ENCODE results near the gene YPEL3.

Gene YPEL3

DNA sequence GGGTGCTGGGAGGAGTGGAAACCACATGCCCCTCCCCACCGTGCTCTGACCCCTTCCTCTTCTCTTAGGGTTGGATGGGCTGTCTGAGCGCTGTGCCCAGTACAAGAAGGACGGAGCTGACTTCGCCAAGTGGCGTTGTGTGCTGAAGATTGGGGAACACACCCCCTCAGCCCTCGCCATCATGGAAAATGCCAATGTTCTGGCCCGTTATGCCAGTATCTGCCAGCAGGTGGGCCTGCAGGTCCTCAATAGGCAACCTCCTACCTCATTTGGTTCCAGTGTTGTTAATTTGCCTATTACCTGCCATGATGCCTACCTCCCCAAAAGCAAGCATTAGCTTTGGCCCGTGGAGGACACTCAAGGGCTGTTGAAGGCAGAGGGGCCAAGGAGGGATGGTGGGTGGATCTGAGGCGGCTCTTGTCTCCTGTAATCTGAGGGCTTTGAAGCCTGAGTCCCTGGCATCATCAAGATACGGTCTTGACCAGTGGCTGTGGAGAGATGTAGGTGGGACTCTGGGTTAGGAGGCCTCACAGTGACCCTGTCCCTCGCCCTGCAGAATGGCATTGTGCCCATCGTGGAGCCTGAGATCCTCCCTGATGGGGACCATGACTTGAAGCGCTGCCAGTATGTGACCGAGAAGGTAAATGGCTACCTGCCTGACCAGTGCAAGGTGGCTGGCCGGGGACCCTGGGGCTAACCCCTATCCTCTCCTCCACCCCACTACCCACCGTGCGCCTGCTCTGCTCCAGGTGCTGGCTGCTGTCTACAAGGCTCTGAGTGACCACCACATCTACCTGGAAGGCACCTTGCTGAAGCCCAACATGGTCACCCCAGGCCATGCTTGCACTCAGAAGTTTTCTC is 27.0 kb downstream of the YPEL3 start:
- DNase-seq, result no peak

DNA sequence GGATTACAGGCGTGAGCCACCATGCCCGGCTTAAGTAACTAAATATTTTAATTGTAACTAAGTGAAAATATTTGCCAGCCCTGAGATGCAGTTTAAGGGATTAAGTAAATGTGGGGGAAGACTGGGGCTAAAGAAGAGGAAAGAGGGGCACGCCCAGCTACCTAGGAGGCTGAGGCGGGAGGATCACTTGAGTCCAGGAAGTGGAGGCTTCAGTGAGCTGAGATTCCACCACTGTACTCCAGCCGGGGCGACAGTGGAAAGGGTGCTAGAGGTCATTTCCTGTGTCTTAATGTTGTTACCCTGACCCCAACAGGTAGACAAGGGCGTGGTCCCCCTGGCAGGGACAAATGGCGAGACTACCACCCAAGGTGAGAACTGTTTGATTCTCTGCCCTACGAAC is 27.7 kb downstream of the YPEL3 start:
- no peak for DNase-seq

DNA sequence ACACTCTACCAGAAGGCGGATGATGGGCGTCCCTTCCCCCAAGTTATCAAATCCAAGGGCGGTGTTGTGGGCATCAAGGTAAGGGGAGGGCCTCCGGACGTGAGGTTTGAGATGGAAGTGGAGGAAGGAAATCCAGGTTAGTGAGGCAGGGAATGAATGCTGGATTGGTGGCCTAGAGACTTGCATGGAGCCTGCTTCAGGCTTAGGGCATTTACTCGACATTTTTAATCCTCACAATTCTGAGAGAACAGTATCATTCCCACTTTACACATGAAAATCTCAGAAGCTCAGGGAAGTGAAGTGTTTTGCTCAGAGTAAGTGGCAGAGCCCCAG is 28.5 kb downstream of the YPEL3 start:
- no peak for DNase-seq

DNA sequence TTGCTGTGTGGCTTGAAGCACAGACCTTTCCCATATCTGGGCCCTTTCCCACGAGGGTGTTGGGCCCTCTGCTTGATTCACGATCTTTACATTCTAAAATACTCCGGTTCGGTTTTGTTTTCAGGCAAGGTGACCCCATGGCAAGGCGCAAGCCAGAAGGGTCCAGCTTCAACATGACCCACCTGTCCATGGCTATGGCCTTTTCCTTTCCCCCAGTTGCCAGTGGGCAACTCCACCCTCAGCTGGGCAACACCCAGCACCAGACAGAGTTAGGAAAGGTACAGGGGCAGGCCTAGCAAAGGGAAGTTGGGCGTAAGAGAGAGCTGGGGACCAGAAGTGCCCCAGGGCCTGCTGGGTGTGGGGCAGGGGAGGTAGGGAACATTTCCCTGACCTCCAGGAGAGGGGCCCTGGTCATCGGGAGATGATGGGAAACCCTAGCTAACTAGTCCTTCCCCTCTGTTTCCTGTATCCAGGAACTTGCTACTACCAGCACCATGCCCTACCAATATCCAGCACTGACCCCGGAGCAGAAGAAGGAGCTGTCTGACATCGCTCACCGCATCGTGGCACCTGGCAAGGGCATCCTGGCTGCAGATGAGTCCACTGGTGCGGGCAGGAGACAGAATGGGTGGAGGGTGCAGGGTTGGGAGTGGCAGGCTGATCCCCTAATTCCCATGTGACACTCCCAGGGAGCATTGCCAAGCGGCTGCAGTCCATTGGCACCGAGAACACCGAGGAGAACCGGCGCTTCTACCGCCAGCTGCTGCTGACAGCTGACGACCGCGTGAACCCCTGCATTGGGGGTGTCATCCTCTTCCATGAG is 29.0 kb downstream of the YPEL3 start:
- peak in 6 of 14 donors; percentile 7 to 35 (median 18) for DNase-seq

DNA sequence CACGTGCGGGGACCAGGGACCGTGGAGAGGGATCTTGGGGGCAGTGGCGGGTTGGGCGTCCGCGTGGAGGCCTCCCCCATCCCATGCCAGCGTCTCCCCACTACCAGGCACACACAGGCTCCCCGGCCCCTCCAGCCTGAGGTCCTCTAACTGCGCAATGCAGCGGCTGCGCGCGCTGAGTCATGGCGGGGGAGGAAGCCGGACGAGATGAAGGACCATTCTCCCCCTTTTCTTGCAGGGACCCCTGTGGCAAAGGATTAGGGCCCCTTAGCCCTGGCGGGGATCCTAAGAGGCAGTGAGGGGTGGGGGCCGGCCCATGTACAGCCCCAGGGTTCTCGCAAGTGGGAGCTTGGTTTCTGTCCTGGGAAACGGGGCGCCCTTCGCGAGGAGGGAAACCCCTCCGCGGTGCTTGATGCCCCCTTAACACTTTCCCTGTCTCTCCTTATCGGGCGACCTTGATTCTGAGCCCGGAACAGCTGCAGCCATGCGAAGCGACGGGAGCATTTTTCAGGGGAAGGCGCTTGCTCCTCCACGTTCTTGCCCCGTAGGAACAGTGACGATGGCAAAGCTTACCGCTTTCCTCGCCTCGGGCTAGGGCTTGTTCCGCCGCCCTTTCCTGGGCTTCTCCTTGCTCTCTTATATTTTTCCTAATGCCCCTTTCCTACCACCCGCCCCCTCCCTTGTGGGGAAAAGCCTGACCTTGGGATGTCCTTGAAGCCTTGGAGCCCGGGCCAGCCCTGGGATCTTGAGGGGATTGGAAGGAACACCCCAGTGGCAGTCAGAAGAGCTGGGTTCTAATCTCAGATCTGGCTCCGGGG is 29.9 kb downstream of the YPEL3 start:
- DNase-seq, result peak in 4 of 14 donors; percentile 39 to 59 (median 50)

DNA sequence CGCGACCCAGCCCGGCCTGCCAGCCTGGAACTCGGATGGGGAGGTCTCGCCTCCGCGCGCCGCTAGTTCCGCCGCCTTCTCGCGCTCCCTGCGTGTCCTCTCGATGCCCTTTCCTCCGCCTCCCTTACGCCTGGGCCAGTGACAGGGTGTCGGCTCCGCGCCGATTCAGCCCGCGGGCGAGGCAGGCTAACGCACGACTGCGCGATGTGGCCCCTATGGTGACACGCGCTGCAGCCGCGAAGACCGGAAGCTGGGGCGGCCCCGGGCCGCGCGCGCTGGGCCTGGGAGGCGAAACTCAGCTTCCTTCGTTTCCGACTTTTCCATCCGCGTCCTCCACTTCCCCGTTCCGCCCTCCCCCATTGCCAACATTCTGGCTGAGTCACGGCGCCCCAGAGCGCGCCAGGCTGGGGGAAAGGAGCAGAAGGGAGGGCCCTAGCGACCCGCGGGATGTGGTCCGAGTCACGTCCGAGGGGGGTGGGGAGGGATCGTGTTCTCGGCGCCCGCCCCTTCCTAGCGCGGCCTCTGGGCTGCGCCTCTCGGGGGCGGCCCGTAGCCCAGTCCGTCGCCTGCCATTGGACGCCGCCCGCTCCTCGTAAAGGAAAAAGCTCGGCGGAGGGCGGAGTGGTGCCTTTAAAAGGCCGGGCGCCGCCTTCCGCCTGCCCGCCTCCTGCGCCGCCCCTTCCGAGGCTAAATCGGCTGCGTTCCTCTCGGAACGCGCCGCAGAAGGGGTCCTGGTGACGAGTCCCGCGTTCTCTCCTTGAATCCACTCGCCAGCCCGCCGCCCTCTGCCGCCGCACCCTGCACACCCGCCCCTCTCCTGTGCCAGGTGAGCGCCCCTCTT is 30.7 kb downstream of the YPEL3 start, which contains the start of gene ALDOA:
ALDOA (plus strand) TSS at position 659 of the 841 bp plus-strand sequence. CDS start 1,138 bp downstream, outside the sequence.
- peak; percentile 84 to 99 (median 97) for DNase-seq

DNA sequence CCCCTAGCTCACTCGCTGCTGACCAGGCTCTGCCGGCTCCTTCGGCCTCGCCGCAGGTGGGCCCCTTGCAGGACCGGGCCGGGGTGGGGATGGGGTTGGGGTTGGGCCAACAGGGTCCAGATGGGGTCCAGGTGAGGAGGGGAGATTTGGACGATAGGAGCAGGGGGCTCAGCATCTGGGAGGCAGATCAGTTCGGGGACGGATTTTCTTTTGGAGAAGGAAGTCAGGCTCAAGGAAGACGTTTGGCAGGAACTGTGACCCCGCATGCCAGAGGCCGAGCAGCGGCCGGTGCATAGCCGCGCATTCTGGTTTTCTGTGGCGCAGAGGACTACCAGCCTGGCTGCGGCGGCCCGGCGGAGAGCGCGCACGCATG is 31.3 kb downstream of the YPEL3 start:
- DNase-seq, result no peak

DNA sequence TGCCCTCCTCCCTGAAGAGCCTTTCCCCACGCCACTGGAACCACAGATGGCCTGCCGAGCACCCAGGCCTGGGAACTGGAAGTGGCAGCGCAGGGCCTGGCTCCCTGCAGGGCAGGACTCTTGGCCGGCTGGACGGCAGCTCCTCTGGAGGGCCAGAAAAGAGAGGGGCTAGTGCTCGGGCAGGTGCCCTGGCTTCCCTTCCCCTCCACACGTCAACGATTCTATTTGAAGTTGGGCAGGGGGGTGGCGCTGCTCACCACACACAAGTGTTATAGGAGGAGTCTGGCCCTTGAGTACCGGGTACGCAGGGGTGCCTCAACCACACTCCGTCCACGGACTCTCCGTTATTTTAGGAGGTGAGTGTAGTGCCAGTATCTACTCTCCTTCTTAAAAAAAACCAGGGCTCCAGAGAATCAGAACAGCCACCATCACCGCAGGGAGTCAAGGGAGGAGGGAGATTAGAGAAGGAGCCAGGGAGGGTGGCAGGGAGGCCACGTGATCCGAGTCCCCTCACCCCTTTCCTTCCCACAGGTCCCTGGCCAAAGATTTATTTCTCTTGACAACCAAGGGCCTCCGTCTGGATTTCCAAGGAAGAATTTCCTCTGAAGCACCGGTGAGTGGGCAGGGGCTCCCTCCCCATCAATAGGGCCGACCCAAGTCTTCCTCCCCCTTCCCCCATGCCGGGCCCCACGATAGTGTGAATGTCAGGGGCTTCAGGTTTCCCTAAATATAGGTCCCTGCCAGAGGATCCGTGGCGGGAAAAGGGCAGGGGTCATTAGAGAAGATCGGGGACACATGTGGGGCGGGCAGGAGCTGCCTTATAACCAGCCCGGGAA is 31.9 kb downstream of the YPEL3 start:
- DNase-seq, result peak in 13 of 14 donors; percentile 71 to 90 (median 79)

DNA sequence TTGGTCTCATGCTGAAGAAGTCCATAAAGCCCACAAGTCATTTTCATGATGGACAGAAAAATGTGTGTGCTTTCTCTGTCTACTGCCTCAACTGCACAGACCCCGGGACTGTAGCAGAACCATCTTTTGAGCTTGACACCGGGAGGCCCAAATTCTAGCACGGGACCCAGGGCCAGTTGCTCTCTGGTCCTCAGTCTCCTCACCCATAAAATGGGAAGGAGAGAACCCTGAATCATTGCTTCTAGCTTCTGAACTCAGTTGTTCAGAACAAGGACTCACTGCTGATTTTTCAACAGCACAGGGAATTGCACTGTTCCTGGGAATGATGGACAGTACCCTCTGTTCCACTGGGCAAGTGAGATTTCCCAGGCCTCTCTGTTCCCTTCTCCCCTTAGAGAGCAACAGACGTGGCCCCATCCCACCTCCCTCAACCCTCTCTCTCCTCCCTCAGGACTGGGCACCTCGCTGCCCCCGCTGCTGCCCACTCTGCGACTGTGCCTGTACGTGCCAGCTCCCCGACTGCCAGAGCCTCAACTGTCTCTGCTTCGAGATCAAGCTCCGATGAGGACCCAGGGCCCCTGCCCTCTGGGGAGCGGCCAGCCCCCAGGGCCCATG is 32.6 kb downstream of the YPEL3 start:
- no peak for DNase-seq

DNA sequence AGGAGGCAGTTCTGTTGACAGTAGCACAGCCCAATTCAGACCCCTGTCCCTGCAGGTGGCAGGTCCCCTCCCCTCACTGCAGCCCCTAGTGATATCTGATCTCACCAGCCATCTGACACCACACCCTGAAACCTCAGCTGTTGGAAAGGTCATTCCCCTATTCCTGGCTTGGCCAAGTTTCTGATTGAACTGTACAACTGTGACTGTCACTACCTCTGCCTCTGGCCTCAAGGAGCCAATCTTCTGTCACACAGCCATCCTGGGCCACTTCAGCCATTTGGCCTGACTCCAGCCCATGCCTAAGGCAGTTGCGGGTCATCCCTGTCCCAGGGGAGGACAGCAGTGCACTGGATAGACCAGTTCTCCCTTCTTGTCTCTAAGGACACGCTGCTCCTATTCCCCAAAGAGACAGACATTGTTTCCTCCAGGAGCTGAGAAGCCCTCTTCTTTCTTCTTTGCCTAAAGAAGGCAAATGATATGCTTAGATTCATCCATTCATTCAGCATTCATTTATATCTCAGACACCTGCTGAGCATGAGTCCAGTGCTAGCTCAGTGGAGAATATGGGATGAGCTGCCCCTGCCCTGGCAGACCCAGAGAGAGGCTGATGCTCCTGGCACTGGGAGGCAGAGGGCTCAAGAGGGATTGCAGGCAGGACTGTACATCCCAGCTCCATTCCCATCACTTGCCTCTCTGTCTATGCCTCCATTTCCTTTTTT is 35.0 kb downstream of the YPEL3 start:
- DNase-seq, result no peak

DNA sequence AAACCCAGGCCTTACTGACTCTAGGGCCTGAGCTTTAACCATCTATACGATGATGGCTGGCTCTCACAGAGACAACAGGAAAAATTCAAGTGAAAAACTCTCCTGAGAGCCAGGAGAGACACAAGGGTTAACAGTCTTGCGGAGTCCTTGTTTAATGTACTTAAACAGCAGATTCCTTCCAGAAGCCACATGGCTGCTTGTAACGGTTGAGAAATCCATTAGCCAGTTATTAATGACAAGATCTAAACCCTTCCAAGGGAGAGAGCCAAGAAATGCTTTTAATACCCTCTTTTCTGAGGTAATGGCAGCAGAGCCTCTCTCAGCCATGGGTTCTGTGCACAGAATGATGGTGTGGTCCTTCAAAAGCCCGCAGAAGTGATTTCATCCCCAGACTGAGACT is 35.7 kb downstream of the YPEL3 start:
- DNase-seq, result no peak

DNA sequence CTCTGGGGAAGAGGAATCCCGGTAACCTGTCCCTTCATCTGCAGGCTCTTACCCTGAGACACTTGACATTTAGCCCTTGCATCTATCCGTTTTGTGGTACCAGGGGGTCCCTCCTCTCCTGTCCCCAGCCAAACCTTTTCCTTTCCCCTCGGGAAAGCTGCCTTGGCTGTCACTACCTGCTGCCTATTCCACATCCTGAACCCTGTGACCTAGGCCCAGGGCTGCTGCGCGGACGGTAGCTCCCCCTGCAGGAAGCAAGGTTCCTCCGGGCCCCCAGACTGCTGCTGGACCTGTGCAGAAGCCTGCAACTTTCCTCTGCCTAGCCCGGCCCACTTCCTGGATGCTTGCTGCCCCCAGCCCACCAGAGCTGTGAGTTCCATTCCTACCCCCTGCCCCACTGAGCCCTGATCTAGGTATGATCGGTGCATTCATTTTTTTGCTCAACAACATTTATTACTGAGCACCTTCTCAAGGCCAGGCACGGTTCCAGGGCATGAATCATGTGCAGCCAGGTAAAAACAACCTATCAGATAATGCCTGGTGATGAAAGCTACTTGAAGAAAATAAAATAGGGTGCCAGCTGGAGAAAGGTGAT is 41.0 kb downstream of the YPEL3 start:
- no peak for DNase-seq

DNA sequence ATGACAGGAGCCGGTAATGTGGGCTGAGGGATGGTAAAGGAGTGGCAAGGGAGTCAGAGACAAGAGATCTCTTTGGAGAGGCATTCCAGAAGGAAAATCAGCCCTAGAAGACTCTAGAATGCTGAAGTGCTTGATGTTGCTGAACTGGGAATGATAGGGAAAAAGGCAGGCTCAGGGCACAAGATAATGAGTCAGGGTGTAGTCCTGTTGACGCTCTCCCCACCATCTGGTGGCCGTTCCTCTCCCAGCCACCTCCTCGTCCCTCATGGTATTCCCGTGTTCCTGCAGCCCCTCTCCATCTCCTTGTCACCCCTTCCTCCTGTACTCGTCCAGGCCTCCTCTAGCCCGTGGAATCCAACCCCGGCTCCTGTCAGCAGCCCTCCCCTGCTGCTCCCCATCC is 41.6 kb downstream of the YPEL3 start:
- no peak for DNase-seq

DNA sequence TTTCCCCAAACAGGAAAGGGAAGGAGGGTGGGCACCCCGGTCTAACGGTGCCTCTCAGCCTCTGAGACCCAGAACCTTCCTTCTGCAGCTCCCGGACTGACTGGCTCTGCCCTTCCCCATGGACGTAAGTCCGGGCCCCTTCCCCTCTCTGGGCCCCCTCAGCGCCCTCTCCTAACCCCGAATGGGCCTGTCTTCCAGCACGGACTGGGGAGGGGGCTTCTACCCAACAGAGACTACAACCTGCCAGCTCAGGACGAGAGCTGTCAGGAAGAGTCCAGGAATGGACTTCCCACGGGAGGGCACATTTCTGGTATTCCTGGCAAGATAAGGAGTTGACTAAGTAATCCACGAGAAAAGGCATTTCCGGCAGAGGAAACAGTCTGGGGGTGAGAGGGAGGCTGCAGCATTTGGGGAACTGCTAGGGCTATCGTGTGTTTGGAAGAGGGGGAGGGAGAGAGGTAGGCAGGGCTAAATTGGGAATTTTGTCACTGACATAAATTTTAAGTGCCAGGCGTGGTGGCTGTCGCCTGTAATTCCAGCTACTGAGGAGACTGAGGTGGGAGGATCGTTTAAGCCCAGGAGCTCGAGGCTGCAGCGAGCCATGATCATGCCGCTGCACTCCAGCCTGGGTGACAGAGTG is 42.5 kb downstream of the YPEL3 start:
- no peak for DNase-seq

DNA sequence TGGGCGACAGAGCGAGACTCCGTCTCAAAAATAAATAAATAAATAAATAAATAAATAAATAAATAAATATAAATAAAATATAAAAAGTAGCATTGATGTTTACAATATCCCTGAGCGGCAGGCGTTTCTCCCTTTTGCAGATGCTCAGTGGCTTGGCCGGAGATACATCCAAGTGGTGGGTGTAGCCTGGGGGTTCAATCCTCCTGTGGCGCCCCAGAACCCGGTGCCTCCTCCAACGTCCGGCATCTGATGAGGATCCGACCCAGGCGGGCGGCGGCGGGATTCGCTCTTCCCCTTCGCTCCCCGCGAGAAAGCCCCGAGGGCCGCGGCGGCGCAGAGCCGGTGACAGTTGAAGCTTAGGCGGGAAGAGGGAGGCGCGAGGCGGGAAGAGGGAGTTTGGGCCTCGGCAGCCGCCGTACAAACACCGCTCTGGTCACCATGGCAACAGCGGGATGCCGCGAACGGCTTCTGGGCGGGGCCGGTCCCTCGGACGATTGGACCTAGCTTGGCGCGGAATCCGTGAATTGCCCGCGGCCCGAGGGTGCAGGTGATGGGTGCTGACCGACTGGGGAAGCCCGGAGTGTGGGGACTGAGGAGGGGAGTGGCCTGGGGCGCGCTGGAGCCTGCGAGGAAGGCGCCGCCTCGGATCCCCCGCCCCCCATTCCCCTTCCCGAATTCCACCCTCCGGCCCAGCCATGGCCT is 43.2 kb downstream of the YPEL3 start:
- peak; percentile 45 to 89 (median 78) for DNase-seq

DNA sequence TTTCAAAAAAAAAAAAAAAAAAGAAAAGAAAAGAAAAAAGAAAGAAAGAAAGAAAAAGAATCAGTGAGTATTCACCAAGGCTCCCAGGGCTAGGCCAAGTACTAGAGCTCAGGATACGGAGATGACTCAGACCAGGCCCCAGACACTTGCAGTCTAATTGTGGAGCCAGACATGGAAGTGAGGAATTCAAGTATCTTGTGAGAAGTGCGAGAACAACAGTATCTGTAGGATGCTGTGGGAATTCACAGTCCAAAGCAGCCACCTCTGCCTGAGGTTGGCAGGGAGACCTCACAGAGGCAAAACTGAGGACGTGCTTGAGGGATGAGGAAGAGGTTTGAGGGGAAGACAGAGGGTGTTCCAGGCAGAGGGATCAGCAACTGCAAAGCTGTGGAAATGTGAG is 44.5 kb downstream of the YPEL3 start:
- no peak for DNase-seq

DNA sequence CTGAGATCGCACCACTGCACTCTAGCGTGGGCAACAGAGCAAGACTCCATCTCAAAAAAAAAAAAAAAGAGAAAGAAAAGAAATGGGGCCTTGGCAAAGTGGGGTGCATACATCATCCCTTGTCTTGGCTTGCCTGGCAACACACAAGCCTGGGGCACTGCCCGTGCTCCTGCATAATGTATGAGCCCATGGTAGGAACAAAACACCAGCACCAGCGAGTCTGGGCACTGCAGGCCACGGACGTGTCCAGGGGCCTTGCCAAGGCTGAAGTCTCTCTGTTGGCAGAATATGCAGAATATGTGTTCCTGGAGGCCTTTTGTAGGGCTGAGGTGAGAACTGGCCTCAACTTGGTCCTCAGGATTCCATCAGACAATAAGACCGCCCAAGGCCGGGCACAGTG is 46.1 kb downstream of the YPEL3 start:
- peak in 9 of 14 donors; percentile 31 to 79 (median 59) for DNase-seq

DNA sequence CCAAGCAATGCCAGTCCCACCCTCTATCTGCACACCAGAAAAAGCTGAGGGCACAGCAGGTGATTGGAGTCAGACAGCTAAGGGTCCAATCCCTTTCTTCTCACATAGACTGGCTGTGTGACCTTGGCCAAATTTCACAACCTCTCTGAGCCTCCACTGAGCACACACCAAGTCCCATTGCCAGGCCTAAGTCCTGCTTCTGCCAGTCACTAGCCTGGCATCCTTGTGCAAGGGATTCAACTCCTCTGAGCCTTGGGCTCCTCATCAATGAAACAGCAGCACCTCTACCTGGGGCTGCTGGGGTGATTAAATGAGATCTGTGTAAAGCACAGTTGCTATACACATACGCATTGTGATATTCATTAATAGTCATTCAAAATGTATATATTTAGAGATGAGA is 49.4 kb downstream of the YPEL3 start:
- no peak for DNase-seq

Data from C1 segment of cervical spinal cord (tissue), 14 donors.